Measurements from ENCODE around the gene ATAD5. TPM values are rescaled to one million over a fixed set of nuclear protein-coding genes. Genes with fewer than 3 reads are reported as not detected.
"Not testable (repeated sequence)": the region's sequence is repeated elsewhere in the genome, so short reads cannot be mapped to it uniquely, and the experiment has no call there.

Gene ATAD5
- total RNA-seq, 2 experiments from 2014 or later, result 27.1 to 33.2 TPM

DNA sequence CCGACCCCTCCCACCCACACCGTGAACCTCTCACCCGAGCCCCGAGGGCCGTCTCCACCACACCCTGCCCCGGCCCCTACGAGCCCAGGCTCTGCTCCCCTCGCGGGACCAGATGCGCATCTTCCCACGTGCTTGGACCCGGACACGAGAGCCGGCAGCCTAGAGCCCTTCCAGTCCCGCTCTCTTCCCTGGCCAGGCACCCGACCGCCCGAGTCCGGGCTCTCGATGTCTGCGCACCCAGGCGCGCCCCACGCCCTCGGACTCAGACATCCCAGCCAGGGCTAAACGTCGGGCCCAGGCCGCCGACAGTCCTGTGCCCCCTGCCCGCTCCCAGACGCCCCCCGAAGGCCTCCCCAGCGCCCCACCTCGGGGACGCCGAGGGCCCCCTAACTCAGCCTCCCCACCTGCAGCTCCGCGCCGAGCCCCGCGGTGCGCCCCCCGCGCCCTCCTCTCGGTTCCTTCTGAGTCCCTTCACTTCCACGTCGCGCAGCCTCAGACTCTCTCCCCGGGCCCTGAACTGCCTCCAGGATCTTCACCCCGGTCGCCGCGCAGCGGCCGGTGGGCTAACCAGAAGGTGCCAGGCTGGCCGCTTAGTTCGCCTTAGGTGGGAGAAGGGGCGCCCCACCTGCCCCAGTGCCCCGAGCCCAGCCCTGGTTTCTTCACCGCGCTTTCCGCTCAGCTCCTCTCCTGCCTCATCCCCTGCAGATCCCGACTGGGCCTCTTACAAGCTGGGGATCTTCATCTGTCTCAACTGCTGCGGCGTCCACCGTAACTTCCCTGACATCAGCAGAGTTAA, 90.7 kb downstream of the ATAD5 start:
- peaks cover 49% of the 10 kb centered on the region for H3K27me3 Mint-ChIP-seq
- peak overlapping the region; percentile 58 for H3K4me3 Mint-ChIP-seq
- H3K36me3 Mint-ChIP-seq (ENCODE audit: low read depth), result no peaks in the 10 kb centered on the region
- POLR2A ChIA-PET, result no interaction called here
- H3K27ac Mint-ChIP-seq, result no peak overlapping the region
- peak; percentile 6 for DNase-seq
- peaks cover 8% of the 10 kb centered on the region for H3K4me1 Mint-ChIP-seq
- no peaks in the 10 kb centered on the region for H3K9me3 Mint-ChIP-seq
- CTCF ChIA-PET, result interaction anchor here (0.6 to 1.2 kb wide), 3 partner anchors 11 to 979 kb away, joined by 3 to 5 read pairs (median 4); partner anchors contain the start of gene UTP6

DNA sequence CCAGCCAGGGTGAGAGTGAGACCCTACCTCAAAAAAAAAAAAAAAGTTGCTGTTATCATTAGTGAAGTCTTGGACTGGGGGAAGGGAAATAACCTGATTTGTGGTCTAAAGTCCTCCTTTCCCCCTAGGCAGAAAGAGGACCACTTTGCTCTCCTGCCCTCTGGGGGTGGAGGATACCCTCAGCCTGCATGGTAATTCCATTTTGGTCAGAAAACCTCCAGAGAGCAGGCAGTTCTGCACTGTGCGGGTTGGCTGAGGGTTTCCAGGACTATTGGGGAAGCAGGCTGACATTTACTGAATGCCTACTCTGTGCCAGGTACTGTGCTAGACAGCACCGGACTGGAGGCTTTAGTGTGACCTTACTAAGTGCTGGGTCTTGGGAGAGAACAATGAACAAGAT, 92.6 kb downstream of the ATAD5 start:
- CTCF ChIA-PET, result interaction anchor here (0.6 kb wide), 1 partner anchor 834 kb away, joined by 3 read pairs; no protein-coding TSS in a partner anchor
- DNase-seq, result no peak
- Mint-ChIP-seq H3K27me3 (peaks cover 45% of the 10 kb centered on the region), H3K4me3 (no peak overlapping the region), H3K36me3 (ENCODE audit: low read depth) (no peaks in the 10 kb centered on the region), H3K27ac (no peak overlapping the region), H3K4me1 (peaks cover 8% of the 10 kb centered on the region), H3K9me3 (no peaks in the 10 kb centered on the region)
- POLR2A ChIA-PET, result no interaction called here

DNA sequence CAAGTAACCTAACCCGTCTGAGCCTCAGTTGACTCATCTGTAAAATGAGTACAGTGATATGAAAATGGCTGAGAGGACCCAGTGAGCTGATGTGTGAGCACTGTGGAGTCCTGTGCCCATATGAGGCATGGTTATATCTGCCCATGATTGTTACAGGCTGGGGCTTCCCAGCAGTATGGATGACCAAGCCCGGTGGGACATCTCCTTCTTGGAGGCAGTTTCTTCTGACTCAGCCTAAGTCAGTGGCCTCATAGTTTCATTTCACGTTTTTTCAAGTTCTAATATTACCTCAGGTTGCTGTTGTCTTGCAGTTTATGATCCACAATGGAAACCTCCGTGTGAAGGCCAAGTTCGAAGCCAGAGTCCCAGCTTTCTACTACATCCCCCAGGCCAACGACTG, 94.8 kb downstream of the ATAD5 start:
- peaks cover 6% of the 10 kb centered on the region for H3K4me1 Mint-ChIP-seq
- no peak for DNase-seq
- ChIA-PET CTCF (no interaction called here), POLR2A (no interaction called here)
- H3K9me3 Mint-ChIP-seq, result no peaks in the 10 kb centered on the region
- H3K36me3 Mint-ChIP-seq (ENCODE audit: low read depth), result no peaks in the 10 kb centered on the region
- no peak overlapping the region for H3K4me3 Mint-ChIP-seq
- H3K27me3 Mint-ChIP-seq, result peaks cover 30% of the 10 kb centered on the region
- H3K27ac Mint-ChIP-seq, result no peak overlapping the region

DNA sequence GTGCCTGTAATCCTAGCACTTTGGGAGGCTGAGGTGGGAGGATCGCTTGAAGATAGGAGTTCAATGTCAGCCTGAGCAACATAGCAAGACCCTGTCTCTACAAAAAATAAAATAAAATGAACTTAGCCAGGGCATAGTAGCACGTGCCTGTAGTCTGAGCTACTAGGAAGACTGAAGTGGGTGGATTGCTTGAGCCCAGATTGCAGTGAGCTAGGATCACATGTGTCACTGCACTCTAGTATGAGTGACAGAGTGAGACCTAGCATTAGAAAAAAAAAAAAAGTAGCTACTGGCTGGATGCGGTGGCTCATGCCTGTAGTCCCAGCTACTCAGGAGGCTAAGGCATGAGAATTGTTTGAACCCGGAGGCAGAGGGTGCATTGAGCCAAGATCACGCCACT, 96.0 kb downstream of the ATAD5 start:
- DNase-seq, result no peak
- Mint-ChIP-seq H3K4me3 (no peak overlapping the region), H3K27me3 (peaks cover 22% of the 10 kb centered on the region), H3K4me1 (peaks cover 2% of the 10 kb centered on the region), H3K27ac (no peak overlapping the region), H3K36me3 (ENCODE audit: low read depth) (no peaks in the 10 kb centered on the region), H3K9me3 (no peaks in the 10 kb centered on the region)
- ChIA-PET CTCF (interaction anchor here (0.6 to 1.3 kb wide), 3 partner anchors 11 to 52 kb away, joined by 3 to 4 read pairs (median 3); no protein-coding TSS in a partner anchor), POLR2A (no interaction called here)

DNA sequence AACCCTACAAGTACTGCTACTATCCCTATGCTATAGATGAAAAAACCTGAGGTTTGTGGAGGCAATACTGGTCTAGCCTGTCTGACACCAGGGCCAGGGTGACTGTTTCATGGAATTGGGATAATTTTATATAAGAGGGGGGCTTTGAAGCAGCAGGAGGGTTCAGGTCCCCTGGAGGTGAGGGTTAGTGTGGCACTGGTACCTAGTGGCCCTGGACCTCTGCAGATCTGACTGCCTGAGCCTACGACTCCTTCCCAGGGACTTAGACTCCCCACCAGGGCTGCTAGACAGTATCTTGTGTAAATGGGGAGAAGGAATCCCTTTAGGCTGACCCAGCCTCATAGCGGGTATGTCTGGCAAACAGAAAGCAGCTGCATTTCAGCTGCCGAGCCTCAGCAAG, 96.8 kb downstream of the ATAD5 start:
- Mint-ChIP-seq H3K4me3 (no peak overlapping the region), H3K4me1 (no peaks in the 10 kb centered on the region), H3K27me3 (peaks cover 14% of the 10 kb centered on the region), H3K9me3 (no peaks in the 10 kb centered on the region), H3K27ac (no peak overlapping the region), H3K36me3 (ENCODE audit: low read depth) (no peaks in the 10 kb centered on the region)
- CTCF ChIA-PET, result interaction anchor here (0.9 to 1.3 kb wide), 2 partner anchors 11 to 26 kb away, joined by 3 to 4 read pairs; no protein-coding TSS in a partner anchor
- DNase-seq, result no peak
- POLR2A ChIA-PET, result no interaction called here

DNA sequence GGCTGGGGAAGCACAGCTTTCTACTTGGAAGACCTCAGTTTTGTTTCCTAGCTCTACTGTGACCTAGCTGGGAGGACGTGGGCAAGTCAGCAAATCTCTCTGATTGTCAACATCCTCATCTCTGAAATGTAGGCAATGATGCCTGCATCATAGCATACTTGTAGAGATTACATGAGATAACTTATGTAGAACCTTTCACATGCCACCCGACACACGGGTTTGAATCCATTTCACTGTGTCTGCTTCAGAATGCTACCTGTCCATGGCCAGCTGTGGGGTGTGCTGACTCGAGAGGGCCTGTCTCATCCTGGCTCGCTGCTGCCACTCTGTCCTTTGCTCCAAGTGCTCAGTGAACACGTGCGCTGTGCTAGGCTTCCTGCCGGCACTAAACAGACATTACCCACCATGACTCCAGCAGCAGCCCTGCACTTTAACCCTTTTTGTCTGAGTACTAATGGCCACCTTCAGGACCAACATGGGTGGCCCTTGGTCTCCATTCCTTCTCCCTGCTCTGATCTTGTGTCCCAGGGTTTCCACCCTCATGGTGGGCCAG, 97.4 kb downstream of the ATAD5 start:
- no peak for DNase-seq
- POLR2A ChIA-PET, result no interaction called here
- Mint-ChIP-seq H3K4me1 (no peaks in the 10 kb centered on the region), H3K4me3 (no peak overlapping the region), H3K27ac (no peak overlapping the region), H3K9me3 (no peaks in the 10 kb centered on the region), H3K36me3 (ENCODE audit: low read depth) (no peaks in the 10 kb centered on the region), H3K27me3 (peaks cover 11% of the 10 kb centered on the region)
- CTCF ChIA-PET, result interaction anchor here (1.1 to 1.4 kb wide), 3 partner anchors 10 to 62 kb away, joined by 3 to 4 read pairs (median 3); no protein-coding TSS in a partner anchor

DNA sequence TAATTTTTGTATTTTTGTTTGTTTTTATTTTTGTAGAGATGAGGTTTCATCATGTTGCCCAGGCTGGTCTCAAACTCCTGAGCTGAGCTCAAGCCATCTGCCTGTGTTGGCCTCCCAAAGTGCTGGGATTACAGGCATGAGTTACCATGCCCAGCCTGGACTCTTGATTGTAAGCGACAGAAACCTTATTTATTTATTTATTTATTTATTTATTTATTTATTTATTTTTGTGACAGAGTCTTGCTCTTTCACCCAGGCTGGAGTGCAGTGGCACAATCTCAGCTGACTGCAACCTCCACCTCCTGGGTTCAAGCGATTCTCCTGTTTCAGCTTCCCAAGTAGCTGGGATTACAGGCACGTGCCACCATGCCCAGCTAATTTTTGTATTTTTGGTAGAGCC, 98.1 kb downstream of the ATAD5 start:
- H3K27me3 Mint-ChIP-seq; DNase-seq; H3K4me3 Mint-ChIP-seq; H3K36me3 Mint-ChIP-seq (ENCODE audit: low read depth); POLR2A ChIA-PET; H3K4me1 Mint-ChIP-seq; H3K9me3 Mint-ChIP-seq; H3K27ac Mint-ChIP-seq: not testable (repeated sequence)
- CTCF ChIA-PET, result interaction anchor here (1.1 to 1.4 kb wide), 2 partner anchors 9 to 62 kb away, joined by 3 to 4 read pairs; no protein-coding TSS in a partner anchor

DNA sequence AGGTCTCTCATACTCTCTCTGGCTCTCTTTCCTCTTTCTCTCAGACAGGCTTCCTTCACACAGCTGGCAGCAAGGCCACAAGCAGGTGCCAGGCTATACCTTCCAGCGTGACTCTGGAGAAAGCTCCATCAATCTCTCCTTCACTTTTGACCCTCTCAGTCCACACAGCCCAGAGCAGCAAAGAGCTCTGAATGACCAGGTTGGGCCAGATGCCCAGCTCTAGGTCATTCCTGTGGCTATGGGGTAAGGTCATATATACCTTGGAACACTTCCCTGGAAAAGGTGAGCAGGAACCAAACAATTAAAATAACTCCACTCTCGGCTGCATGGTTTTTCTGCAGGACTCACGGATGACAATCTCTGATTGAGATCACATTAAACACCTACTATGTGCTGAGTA, 98.7 kb downstream of the ATAD5 start:
- POLR2A ChIA-PET, result no interaction called here

DNA sequence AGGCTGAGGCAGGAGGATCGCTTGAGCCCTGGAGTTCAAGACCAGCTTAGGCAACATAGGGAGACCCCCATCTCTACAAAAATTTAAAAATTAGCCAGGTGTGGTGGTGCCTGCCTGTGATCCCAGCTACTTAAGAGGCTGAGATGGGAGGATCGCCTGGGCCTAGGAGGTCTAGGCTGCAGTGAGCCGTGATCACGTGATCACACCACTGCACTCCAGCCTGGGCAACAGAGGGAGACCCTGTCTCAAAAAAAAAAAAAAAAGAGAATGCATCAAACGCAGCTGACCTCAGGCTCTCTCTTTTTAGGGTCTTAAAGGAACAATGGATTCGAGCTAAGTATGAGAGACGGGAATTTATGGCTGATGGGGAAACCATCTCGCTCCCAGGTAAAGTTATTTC, 99.8 kb downstream of the ATAD5 start:
- H3K27me3 Mint-ChIP-seq; H3K4me3 Mint-ChIP-seq; H3K9me3 Mint-ChIP-seq; H3K36me3 Mint-ChIP-seq (ENCODE audit: low read depth); H3K27ac Mint-ChIP-seq; POLR2A ChIA-PET; DNase-seq; H3K4me1 Mint-ChIP-seq: not testable (repeated sequence)
- CTCF ChIA-PET, result interaction anchor here (1.0 to 1.9 kb wide), 3 partner anchors 16 to 27 kb away, joined by 3 to 5 read pairs (median 3); no protein-coding TSS in a partner anchor

More for the DNA sequence above, 98.7 kb downstream of the ATAD5 start:
- H3K4me1 Mint-ChIP-seq, result no peaks in the 10 kb centered on the region
- H3K9me3 Mint-ChIP-seq, result no peaks in the 10 kb centered on the region
- no peak for DNase-seq
- CTCF ChIA-PET, result interaction anchor here (0.6 to 1.9 kb wide), 4 partner anchors 9 to 130 kb away, joined by 3 to 5 read pairs (median 4); no protein-coding TSS in a partner anchor
- H3K27ac Mint-ChIP-seq, result no peak overlapping the region
- peaks cover 7% of the 10 kb centered on the region for H3K27me3 Mint-ChIP-seq
- H3K4me3 Mint-ChIP-seq, result no peak overlapping the region
- no peaks in the 10 kb centered on the region for H3K36me3 Mint-ChIP-seq (ENCODE audit: low read depth)

DNA sequence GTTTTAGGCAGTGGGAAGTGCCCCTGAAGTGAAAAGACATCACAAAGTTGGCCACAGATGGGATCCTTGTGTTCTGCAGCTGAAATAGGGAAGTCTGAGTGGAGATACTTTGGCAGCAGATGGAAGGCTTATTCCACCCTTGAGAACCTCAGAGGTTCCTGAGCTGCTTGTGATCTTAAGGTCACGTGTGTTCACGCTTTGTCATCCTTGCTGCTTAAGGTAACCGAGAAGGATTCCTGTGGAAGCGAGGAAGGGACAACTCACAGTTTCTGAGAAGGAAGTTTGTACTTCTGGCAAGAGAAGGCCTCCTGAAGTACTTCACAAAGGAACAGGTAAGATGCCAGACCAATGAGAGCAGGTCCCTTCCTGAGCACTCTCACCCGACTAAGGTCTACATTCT, 102.2 kb downstream of the ATAD5 start:
- ChIA-PET CTCF (no interaction called here), POLR2A (no interaction called here)
- H3K27ac Mint-ChIP-seq, result no peak overlapping the region

DNA sequence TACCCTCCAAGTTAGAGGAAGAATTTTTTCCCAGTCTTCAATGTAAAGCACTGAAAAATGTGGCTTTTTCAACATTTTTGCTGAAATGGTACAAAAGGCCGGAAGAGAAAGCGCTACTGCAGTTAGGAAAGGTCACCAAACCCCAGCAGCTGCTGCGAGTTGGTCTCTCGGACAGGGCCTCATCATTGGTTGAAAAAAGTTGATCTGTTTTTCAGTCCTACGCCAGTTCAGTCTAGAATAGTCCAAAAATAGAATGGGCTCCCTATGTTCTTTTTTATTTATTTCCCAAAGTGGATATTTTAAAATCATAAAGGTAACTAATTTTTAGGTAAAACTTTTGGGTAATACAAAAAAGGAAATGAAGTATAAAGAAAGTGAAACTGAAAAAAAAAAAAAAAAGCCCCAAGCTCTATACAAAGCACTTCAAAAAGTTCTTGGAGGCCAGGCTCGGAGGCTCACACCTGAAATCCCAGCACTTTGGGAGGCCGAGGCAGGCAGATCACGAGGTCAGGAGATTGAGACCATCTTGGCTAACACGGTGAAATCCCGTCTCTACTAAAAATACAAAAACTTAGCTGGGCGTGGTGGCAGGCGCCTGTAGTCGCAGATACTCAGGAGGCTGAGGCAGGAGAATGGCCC, 107.4 kb downstream of the ATAD5 start:
- no peak overlapping the region for H3K4me3 Mint-ChIP-seq
- no peaks in the 10 kb centered on the region for H3K27me3 Mint-ChIP-seq
- POLR2A ChIA-PET, result interaction anchor here (0.8 kb wide), 1 partner anchor 30 kb away, joined by 4 read pairs; no protein-coding TSS in a partner anchor
- DNase-seq, result peak; percentile 23
- H3K36me3 Mint-ChIP-seq (ENCODE audit: low read depth), result no peaks in the 10 kb centered on the region
- peak overlapping the region; percentile 81 for H3K27ac Mint-ChIP-seq
- peaks cover 7% of the 10 kb centered on the region for H3K9me3 Mint-ChIP-seq
- CTCF ChIA-PET, result interaction anchor here (0.6 to 0.9 kb wide), 4 partner anchors 9 to 19 kb away, joined by 3 to 4 read pairs (median 3); no protein-coding TSS in a partner anchor
- H3K4me1 Mint-ChIP-seq, result peaks cover 16% of the 10 kb centered on the region

More for the DNA sequence above, 102.2 kb downstream of the ATAD5 start:
- H3K27me3 Mint-ChIP-seq, result no peaks in the 10 kb centered on the region
- no peaks in the 10 kb centered on the region for H3K36me3 Mint-ChIP-seq (ENCODE audit: low read depth)
- peaks cover 4% of the 10 kb centered on the region for H3K4me1 Mint-ChIP-seq
- DNase-seq, result no peak
- H3K4me3 Mint-ChIP-seq, result no peak overlapping the region
- no peaks in the 10 kb centered on the region for H3K9me3 Mint-ChIP-seq

DNA sequence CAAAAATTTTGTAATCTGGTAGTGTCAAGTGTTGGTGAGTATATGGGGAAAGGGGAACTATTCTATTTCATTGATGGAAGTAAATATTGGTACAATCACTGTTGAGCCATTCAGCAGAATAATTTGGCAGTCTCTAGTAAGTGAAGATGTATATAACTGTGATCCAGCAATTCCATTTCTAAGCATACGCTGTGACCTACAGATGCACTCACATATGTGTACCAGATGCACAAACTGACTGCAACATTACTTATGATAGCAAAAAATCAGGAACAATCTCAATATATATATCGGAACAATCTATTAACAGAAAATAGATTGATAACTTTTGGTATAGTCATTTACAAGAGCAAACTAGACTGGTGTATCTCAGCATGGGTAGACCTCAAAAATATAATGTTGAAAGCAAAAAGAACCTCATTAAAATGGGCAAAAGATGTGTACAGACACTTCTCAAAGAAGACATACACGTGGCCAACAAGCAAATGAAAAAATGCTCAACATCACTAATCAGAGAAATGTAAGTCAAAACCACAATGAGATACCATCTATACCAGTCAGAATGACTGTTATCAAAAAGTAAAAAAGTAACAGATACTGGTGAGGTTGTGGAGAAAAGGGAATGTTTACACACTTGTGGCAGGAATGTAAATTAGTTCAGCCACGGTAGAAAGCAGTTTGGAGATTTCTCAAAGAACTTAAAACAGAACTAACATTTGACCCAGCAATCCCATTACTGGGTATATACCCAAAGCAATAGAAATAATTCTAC, 110.7 kb downstream of the ATAD5 start:
- Mint-ChIP-seq H3K27ac (no peak overlapping the region), H3K27me3 (no peaks in the 10 kb centered on the region), H3K9me3 (peaks cover 7% of the 10 kb centered on the region), H3K36me3 (ENCODE audit: low read depth) (no peaks in the 10 kb centered on the region), H3K4me1 (peaks cover 16% of the 10 kb centered on the region), H3K4me3 (no peak overlapping the region)
- DNase-seq, result no peak
- ChIA-PET POLR2A (no interaction called here), CTCF (no interaction called here)

All from activated CD4-positive, alpha-beta T cell treated with anti-CD3 and anti-CD28 coated beads, Interleukin-2, amount 10 ng/mL, durations not matched to agents 7 days and 5 days (primary cell).